ENCODE results near the gene ENOX1.

DNA sequence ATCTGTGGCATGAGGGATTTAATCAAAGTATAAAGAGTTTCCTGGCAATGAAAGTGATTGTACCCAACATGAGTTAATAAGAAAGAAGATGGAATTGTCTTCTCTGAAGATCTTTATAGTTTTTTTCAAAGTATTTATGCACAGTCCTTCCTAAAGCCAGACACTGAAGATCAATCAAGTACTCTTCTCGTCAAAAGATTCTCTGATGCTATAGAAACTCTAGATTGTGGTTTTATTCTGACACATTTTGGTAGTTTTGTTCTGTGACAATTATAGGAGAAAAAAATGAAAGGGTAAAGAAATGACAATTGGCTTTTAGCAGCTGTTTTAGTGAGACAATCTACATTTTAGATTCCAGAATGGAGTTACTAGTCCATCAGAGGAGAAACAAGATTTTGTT, 10.4 kb upstream of the ENOX1 start:
- TF ChIP-seq ZC3H10 (CRISPR knock-in tag; IDR thresholded peaks at IDR 0.05) (no peak), CSRNP3 (CRISPR knock-in tag; IDR thresholded peaks at IDR 0.05) (no peak)
